B cell (primary cell): ENCODE results near the gene NACAD. TPM values are rescaled to one million over a fixed set of nuclear protein-coding genes. Genes with fewer than 3 reads are reported as not detected.

Source experiments
- ATAC-seq: fragments of 200-7000 bp; cut with Tn5 transposase; one replicate; pipeline ENCODE4 v1.10.0; 2021; ENCODE audit warnings: low read depth, mild to moderate bottlenecking, moderate number of reproducible peaks, moderate library complexity
- CTCF ChIA-PET: fragments of 350-600 bp; sonication (Branson Sonifier 250); formaldehyde crosslinking; loops from one replicate; lab custom pipeline; 2021; ENCODE audit warnings: antibody characterized with exemption, inconsistent platforms; lab: Charles Lee
- POLR2A ChIA-PET: fragments of 350-600 bp; sonication (Branson Sonifier 250); formaldehyde crosslinking; loops from one replicate; lab custom pipeline; 2021; ENCODE audit warnings: antibody characterized with exemption; lab: Charles Lee
- DNase-seq: peaks from one replicate; pipeline ENCODE4 v3.0.0; 2013
- H2AFZ ChIP-seq: 2 replicates; pipeline ENCODE4 v1.6.1; 2012; ENCODE audit warnings: mild to moderate bottlenecking, low read depth, low read length; ENCODE audit not compliant: insufficient read depth, poor library complexity, severe bottlenecking
- H3K27ac ChIP-seq, 2 donors: 1 replicate in 1 of 2; 2 replicates in 1 of 2; pipeline ENCODE4 v1.5.1; 2012 to 2013; ENCODE audit warnings: low read length in 2 of 2, mild to moderate bottlenecking in 2 of 2, moderate library complexity in 1 of 2
- H3K27me3 ChIP-seq, 4 experiments: fragments of 200-600 bp in 1 of 4; sonication (generic) in 1 of 4; replicated peaks in 1 of 4; 1 replicate in 2 of 4; 2 replicates in 2 of 4; pipeline versions ENCODE4 v1.6.1 to v1.7.0; 2013 to 2016; ENCODE audit warnings: low read length in 3 of 4, mild to moderate bottlenecking in 2 of 4, mixed read lengths in 1 of 4, moderate library complexity in 1 of 4; ENCODE audit not compliant: insufficient read depth in 4 of 4, control insufficient read depth in 3 of 4; ENCODE audit errors: control extremely low read depth in 1 of 4
- H3K36me3 ChIP-seq, 2 experiments: replicated peaks in 1 of 2; 1 replicate in 1 of 2; 2 replicates in 1 of 2; pipeline versions ENCODE4 v1.6.1 to v1.7.1; 2013; ENCODE audit warnings: low read length in 1 of 2; ENCODE audit not compliant: insufficient read depth in 2 of 2, control insufficient read depth in 1 of 2; ENCODE audit errors: control extremely low read depth in 1 of 2, extremely low read depth in 1 of 2
- H3K4me1 ChIP-seq, 2 donors: fragments of 200-600 bp in 1 of 2; sonication (generic) in 1 of 2; 1 replicate in 1 of 2; 2 replicates in 1 of 2; pipeline versions ENCODE4 v1.5.1 to v1.6.1; 2013 to 2017; ENCODE audit warnings: low read length in 2 of 2; ENCODE audit not compliant: control insufficient read depth in 2 of 2, insufficient read depth in 2 of 2
- H3K4me2 ChIP-seq: replicated peaks from 2 replicates; pipeline ENCODE3; 2012; ENCODE audit warnings: mild to moderate bottlenecking, low read depth, low read length; ENCODE audit not compliant: poor library complexity, severe bottlenecking
- H3K4me3 ChIP-seq, 5 experiments: fragments of 200-600 bp in 1 of 5; sonication (generic) in 1 of 5; 1 replicate in 3 of 5; 2 replicates in 2 of 5; pipeline versions ENCODE4 v1.5.1 to v1.7.0; 2011 to 2016; ENCODE audit warnings: low read length in 4 of 5, mild to moderate bottlenecking in 4 of 5, low read depth in 2 of 5, control low read depth in 1 of 5, moderate library complexity in 1 of 5; ENCODE audit not compliant: insufficient read depth in 1 of 5; ENCODE audit errors: control extremely low read depth in 1 of 5, extremely low read depth in 1 of 5
- H3K79me2 ChIP-seq: fragments of 200-600 bp; sonication (generic); one replicate; pipeline ENCODE4 v1.6.0; 2016; ENCODE audit warnings: low read length; ENCODE audit not compliant: control insufficient read depth, insufficient read depth
- H3K9ac ChIP-seq: fragments of 200-600 bp; sonication (generic); 2 replicates; pipeline ENCODE4 v1.6.1; 2017; ENCODE audit warnings: mild to moderate bottlenecking, low read length, moderate library complexity
- H3K9me3 ChIP-seq, 3 donors: one replicate each; pipeline versions ENCODE4 v1.6.1 to v1.7.1; 2013; ENCODE audit warnings: low read length in 2 of 3; ENCODE audit not compliant: control insufficient read depth in 2 of 3, insufficient read depth in 1 of 3; ENCODE audit errors: control extremely low read depth in 1 of 3
- H4K20me1 ChIP-seq: 2 replicates; pipeline ENCODE4 v1.6.0; 2012; ENCODE audit warnings: mild to moderate bottlenecking, low read length; ENCODE audit not compliant: insufficient read depth, control insufficient read depth, poor library complexity, severe bottlenecking
- H3K27ac Mint-ChIP-seq: one replicate; pipeline ENCODE4 v1.8.0; 2021; ENCODE audit warnings: mixed read lengths
- H3K27me3 Mint-ChIP-seq: one replicate; pipeline ENCODE4 v1.8.0; 2021; ENCODE audit warnings: mixed read lengths
- H3K4me1 Mint-ChIP-seq: one replicate; pipeline ENCODE4 v1.8.0; 2021; ENCODE audit warnings: mixed read lengths
- H3K4me3 Mint-ChIP-seq: one replicate; pipeline ENCODE4 v1.8.0; 2021; ENCODE audit warnings: mixed read lengths
- H3K9me3 Mint-ChIP-seq: one replicate; pipeline ENCODE4 v1.8.0; 2022; ENCODE audit warnings: mixed read lengths; ENCODE audit not compliant: insufficient read depth
- CTCF ChIP-seq: fragments of 200-600 bp; IDR thresholded peaks from one replicate; pipeline ENCODE4 v1.8.0; 2022; ENCODE audit warnings: antibody characterized with exemption, mild to moderate bottlenecking
- EZH2 ChIP-seq: IDR thresholded peaks from 2 replicates; pipeline ENCODE4 v1.6.1; 2012; ENCODE audit warnings: borderline replicate concordance, low read depth, mild to moderate bottlenecking, moderate library complexity, low read length; ENCODE audit not compliant: insufficient read depth, poor library complexity, severe bottlenecking
- WGBS: methylation state at CpG from one replicate; pipeline ENCODE4 v1.1.5; 2013; ENCODE audit warnings: missing lambda C conversion rate; ENCODE audit not compliant: insufficient coverage; 5-methylcytosine and 5-hydroxymethylcytosine counted together
- intact Hi-C: fragments of 100-400 bp; cut with micrococcal nuclease; formaldehyde crosslinking; loops from one replicate; pipeline ENCODE4 v1.10.0; 2022
- polyA plus RNA-seq: library from polyadenylated mRNA; depleted of rRNA; stranded (reverse); fragments of >200 nt; gene quantifications from 2 replicates; pipeline ENCODE4 v1.2.3, GENCODE V29; 2012
- total RNA-seq, 2 donors: library from RNA; stranded (reverse); fragments of 120-200 nt in 1 of 2; gene quantifications; 1 replicate in 1 of 2; 2 replicates in 1 of 2; pipeline versions ENCODE4 v1.2.3 to v1.2.4, GENCODE V29; 2013 to 2022

NACAD gene
- total and polyA plus RNA-seq, 2 donors (not counting 1 experiment from before 2014, with no cell fraction given), result 0.04 to 0.49 TPM

- Histone ChIP-seq H3K27ac (no peak overlapping the region), H3K9ac (no peak overlapping the region), H4K20me1 (peaks cover 88% of the 10 kb centered on the region), H3K79me2 (peaks cover 68% of the 10 kb centered on the region), H3K4me2 (no peak overlapping the region), H3K27me3 (no peaks in the 10 kb centered on the region), H3K4me3 (no peak overlapping the region), H2AFZ (no peak overlapping the region), H3K36me3 (peaks cover 0 to 92% of the 10 kb centered on the region in 2 experiments), H3K9me3 (no peaks in the 10 kb centered on the region), H3K4me1 (peaks cover 7 to 20% of the 10 kb centered on the region in 2 donors)
- no peaks in the 10 kb centered on the region for H3K27me3 Mint-ChIP-seq
- H3K9me3 Mint-ChIP-seq, result no peaks in the 10 kb centered on the region
- WGBS, result 96% methylated on average over 12 of the region's 12 CpGs
- H3K4me1 Mint-ChIP-seq, result peaks cover 24% of the 10 kb centered on the region
- DNase-seq (no peak), ATAC-seq (no peak)
- no peak for TF ChIP-seq EZH2
- TF ChIP-seq CTCF, result no peak
- H3K4me3 Mint-ChIP-seq, result no peak overlapping the region
- H3K27ac Mint-ChIP-seq, result no peak overlapping the region
- intact Hi-C loops, result no loop called here
- ChIA-PET POLR2A (no interaction called here), CTCF (interaction anchor here (1.3 kb wide), 1 partner anchor 248 kb away, joined by 3 read pairs; no protein-coding TSS in a partner anchor)
Observed at GRCh38 chr7:45104844-45105587, 16.2 kb upstream of the NACAD start.
